Lower leg skin (tissue), 4 donors: Measurements from ENCODE around the gene GAK. TPM values are rescaled to one million over a fixed set of nuclear protein-coding genes. Genes with fewer than 3 reads are reported as not detected.

Experiments used
- DNase-seq, 2 donors: peaks; one replicate each; pipeline ENCODE4 v3.0.0-alpha.2; 2019; ENCODE audit warnings: low spot score in 2 of 2
- H3K4me3 ChIP-seq: fragments of 200-600 bp; sonication (generic); 2 replicates; pipeline ENCODE4 v1.5.1; 2017; ENCODE audit warnings: mild to moderate bottlenecking, low read depth; ENCODE audit not compliant: poor library complexity, severe bottlenecking
- POLR2A ChIP-seq, 2 donors: fragments of 450-650 bp; IDR thresholded peaks; one replicate each; pipeline ENCODE4 v1.6.1; 2016 to 2017; ENCODE audit warnings: antibody characterized with exemption in 2 of 2, mild to moderate bottlenecking in 1 of 2, moderate library complexity in 1 of 2
- WGBS, 2 donors: methylation state at CpG; one replicate each; pipeline ENCODE4 v1.1.5; 2018; 5-methylcytosine and 5-hydroxymethylcytosine counted together
- intact Hi-C: fragments of 100-400 bp; cut with DNase I; formaldehyde crosslinking; loops from one replicate; pipeline ENCODE4 v1.15.0; 2023; ENCODE audit warnings: low total_unique reads
- total RNA-seq, 4 donors: library from RNA; depleted of rRNA; stranded (reverse); fragments of >200 nt; gene quantifications; one replicate each; pipeline ENCODE4 v1.1.0, GENCODE V29; 2016
- TF ChIP-seq, protein P1 (sequence below), 3 donors: fragments of 450-650 bp; IDR thresholded peaks; one replicate each; pipeline ENCODE4 v1.5.1; 2016; ENCODE audit warnings: antibody characterized with exemption in 3 of 3, mild to moderate bottlenecking in 3 of 3, moderate library complexity in 2 of 3

GAK gene
- total RNA-seq, 4 donors from 2014 or later = 94.7 to 154 (median 108) TPM

- no peak for DNase-seq
- WGBS, 2 donors = 44 to 52% methylated on average over 4 to 5 of the region's 24 CpGs
- no peak overlapping the region for H3K4me3 ChIP-seq
- intact Hi-C loops = no loop called here
- TF ChIP-seq, protein P1, sequence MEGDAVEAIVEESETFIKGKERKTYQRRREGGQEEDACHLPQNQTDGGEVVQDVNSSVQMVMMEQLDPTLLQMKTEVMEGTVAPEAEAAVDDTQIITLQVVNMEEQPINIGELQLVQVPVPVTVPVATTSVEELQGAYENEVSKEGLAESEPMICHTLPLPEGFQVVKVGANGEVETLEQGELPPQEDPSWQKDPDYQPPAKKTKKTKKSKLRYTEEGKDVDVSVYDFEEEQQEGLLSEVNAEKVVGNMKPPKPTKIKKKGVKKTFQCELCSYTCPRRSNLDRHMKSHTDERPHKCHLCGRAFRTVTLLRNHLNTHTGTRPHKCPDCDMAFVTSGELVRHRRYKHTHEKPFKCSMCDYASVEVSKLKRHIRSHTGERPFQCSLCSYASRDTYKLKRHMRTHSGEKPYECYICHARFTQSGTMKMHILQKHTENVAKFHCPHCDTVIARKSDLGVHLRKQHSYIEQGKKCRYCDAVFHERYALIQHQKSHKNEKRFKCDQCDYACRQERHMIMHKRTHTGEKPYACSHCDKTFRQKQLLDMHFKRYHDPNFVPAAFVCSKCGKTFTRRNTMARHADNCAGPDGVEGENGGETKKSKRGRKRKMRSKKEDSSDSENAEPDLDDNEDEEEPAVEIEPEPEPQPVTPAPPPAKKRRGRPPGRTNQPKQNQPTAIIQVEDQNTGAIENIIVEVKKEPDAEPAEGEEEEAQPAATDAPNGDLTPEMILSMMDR (IDR thresholded peaks at IDR 0.05) = no peak
- TF ChIP-seq POLR2A (IDR thresholded peaks at IDR 0.05) = no peak
Observed at GRCh38 chr4:968221-968620, 36.1 kb upstream of the GAK start.

DNA sequence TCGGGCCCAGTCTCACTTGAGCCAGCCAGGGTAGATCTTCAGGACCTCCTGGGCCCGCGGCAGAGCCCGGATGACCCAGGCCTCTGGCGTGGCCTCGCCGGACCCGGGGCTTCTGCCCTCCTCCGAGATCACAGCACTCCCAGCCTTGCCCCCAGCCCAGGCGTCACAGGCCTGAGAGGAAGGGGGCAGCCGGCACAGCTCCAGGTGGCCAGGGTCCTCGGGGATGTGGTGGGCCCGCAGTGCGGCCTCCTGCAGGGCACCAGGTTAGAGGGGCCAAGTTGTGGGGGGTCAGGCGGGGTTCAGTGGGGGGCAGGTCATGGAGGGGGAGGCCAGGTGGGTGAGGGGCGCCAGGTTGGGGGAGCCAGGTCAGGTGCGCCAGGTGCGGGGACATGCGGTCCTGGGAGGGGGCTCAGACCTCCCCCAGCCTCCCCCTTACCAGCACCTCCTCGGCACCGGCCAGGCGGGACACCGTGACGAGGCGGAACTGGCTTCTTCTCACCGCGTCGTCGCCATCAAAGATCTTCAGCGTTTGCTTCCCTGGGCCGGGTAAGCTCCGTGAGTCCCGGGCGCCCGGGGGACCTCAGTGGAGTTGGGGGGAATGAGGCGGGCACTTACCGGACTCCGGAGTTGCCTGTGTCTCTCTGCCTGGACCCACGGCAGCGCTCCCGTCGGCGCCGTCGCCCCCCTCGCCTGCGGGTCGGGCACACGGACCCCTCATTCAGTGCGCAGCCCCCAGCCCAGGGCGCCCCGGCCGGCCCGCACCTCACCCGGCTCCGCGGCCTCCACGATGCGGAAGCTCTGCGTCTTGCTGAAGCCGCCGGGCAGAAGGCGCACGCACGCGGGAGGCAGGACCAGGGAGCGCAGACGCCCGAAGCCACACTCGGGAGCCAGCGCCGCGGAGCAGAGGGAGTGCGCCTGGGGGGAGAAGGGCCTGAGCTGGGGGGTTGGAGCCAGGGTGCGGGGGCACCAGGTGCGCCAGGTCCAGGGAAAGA is 35.3 kb upstream of the GAK start:
- no peak for DNase-seq
- 60 to 63% methylated on average over 46 to 72 of the region's 76 CpGs for WGBS, 2 donors
- intact Hi-C loops = no loop called here
- H3K4me3 ChIP-seq = no peak overlapping the region
- TF ChIP-seq, protein P1 (IDR thresholded peaks at IDR 0.05) = no peak
- TF ChIP-seq POLR2A (IDR thresholded peaks at IDR 0.05) = no peak

DNA sequence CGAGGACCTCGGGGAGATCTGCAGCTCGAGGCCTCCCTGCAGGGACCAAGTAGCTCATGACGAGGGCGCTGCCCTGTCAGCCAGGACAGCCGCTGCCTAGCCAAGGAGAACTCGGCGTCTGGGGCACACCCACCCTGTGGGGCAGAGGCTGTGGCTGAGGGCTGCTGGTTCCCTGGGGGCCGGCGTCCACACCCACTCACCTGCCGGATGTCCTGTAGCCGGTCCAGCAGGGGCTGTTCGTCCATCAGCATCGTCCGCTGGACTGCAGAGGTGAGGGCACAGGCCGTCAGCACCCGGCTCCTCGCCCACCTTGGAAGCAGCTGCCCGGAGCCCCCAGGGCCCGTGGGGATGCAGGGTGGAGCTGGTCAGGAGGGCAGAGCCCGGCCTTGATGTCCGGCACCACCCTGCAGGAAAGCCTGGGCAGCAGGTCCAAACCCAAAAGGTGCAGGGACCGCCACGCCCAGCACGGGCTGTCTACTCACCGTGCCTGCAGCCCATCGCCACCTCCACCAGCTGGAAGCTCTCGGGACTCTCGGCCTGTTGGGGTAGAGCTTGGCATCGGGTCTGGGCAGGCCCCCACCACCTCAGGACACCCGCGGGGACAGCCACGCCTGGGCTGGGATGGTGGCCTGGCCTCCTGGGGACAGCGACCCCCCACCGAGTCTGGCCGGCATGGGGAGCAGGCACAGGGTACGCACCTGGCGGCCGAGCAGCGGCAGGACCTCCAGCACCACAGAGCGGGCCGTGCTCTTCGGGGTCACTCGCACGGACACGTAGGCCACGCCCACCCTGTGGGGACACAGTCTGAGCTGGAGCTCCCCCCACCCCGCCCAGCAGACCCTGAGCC is 34.4 kb upstream of the GAK start:
- no peak overlapping the region for H3K4me3 ChIP-seq
- WGBS, 2 donors = 82% methylated on average over 21 to 24 of the region's 48 CpGs
- no peak for TF ChIP-seq POLR2A (IDR thresholded peaks at IDR 0.05)
- TF ChIP-seq, protein P1 (IDR thresholded peaks at IDR 0.05) = no peak
- intact Hi-C loops = no loop called here
- no peak for DNase-seq

DNA sequence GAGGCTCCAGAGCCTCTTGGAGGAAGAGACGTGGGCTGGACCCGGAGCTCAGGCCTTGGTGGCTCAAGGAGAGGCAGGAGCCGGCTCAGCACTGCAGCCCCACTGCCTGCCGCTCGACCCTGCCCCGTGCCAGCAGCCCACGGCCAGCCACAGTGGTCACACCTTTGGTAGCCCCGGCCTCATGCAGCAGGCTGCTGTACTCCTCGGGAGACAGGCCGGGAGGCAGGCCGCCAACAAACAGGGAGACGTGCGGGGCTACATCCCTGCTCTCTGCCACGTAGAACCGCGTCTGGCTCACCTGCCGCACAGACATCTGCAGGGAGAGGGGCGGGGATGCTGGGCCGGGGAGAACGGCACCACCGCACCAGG is 33.6 kb upstream of the GAK start:
- TF ChIP-seq, protein P1 (IDR thresholded peaks at IDR 0.05) = no peak
- TF ChIP-seq POLR2A (IDR thresholded peaks at IDR 0.05) = no peak
- WGBS, 2 donors = 87 to 91% methylated on average over 15 to 19 of the region's 21 CpGs
- no peak for DNase-seq

DNA sequence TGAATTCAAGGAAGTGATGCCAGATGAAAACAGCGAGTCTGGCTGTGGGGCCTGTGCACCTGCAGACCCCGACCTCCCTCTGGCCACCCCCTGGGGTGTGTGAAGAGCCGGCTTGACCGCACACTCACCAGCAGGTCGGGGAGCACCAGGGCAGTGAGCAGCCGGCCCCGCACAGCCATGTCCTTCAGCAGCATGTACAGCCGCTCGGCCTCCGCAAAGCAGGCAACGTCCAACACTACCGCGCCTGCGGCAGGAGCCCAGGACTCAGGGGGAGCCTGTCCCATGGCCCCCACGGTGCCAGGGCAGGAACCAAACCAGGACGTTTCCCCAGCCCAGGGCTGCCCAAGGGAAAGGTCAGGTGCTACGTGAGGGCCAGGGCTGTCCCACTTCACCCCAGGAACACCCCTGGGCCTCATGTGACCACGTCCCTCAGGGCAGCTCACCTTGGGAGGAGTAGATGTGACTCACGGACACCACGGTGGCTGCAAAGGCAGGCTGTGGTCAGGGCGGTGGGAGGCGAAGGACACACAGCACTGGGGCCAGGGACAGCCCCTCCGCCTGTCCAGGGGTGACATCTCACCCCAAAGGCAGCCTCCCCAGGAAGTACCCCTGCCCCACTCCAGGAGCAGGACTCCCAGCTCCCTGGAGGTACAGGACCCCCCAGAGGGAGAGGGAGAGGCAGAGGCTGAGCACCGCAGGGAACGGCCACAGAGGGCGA is 33.1 kb upstream of the GAK start:
- no peak for TF ChIP-seq POLR2A (IDR thresholded peaks at IDR 0.05)
- TF ChIP-seq, protein P1 (IDR thresholded peaks at IDR 0.05) = no peak
- 92 to 95% methylated on average over 17 to 20 of the region's 26 CpGs for WGBS, 2 donors
- intact Hi-C loops = no loop called here
- no peak for DNase-seq
- H3K4me3 ChIP-seq = no peak overlapping the region

More for the DNA sequence above, 33.6 kb upstream of the GAK start:
- intact Hi-C loops = no loop called here
- no peak overlapping the region for H3K4me3 ChIP-seq
